GM10266 (cell line): ENCODE results near the gene ZNG1F.
"Not testable (repeated sequence)": the region's sequence is repeated elsewhere in the genome, so short reads cannot be mapped to it uniquely, and the experiment has no call there.

Experiments
- DNase-seq: peaks from one replicate; pipeline ENCODE4 v3.0.0; 2012; ENCODE audit errors: extremely low spot score
- TF ChIP-seq, protein P1 (sequence below): IDR thresholded peaks from 2 replicates; pipeline ENCODE4 v1.5.1; 2012; ENCODE audit warnings: mild to moderate bottlenecking, low read depth; ENCODE audit not compliant: control insufficient read depth, insufficient read depth; ENCODE audit errors: missing control alignments

ZNG1F gene

DNA sequence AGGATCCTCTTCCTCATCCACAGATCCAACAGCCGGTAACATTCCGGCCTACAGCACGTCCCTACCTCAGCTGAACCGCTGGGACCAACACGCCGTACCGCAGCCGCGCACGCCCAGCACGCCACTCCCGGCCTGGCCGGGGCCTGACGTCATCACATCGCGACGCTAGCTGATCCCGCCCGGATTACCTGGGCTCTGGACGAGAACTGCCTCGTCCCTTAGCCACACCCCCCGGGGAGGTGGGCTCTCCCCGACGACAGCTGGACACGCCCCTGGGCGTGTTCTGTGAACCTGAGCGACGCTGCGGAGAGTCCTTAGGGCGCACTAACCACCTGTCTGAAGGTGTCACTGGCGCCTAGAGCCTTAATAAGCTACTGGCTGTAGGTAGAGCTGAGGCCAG, at the start of gene ZNG1F:
Gene ZNG1F (minus strand): TSS at position 101 of the 400 bp plus-strand sequence. CDS start 59 bp downstream, at position 42.
- not testable (repeated sequence) for DNase-seq

DNA sequence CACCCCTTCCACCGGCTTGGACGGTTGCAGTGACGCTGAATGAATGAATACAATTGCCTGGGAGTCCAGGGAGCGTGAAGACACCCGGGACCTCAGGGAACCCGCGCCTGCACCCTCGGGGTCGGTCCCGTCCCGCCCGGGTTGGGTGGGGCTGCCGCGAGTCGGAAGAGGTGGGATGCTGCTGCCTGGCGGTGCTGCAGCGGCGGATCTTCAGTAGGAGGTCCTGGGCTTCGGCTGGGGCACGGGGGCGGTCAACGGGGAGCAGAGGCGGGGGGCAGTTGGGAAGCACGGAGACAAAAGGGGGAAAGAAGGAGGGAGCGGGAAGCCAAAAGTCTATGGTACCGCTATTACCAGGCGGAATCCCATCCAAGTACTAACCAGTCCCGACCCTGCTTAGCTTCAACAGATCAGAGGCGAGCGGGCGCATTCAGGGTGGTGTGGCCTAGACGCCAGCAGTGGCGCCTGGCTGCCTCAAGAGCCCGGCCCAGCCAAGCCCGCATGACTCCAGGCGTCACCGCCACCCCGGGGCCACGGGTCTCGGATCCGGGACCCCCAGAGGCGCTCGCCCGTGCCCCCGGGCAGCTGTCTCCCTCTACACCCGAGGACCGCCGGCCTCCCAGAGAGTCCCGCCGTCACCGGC, 48.1 kb upstream of the ZNG1F start:
- peak; percentile 13 for DNase-seq

DNA sequence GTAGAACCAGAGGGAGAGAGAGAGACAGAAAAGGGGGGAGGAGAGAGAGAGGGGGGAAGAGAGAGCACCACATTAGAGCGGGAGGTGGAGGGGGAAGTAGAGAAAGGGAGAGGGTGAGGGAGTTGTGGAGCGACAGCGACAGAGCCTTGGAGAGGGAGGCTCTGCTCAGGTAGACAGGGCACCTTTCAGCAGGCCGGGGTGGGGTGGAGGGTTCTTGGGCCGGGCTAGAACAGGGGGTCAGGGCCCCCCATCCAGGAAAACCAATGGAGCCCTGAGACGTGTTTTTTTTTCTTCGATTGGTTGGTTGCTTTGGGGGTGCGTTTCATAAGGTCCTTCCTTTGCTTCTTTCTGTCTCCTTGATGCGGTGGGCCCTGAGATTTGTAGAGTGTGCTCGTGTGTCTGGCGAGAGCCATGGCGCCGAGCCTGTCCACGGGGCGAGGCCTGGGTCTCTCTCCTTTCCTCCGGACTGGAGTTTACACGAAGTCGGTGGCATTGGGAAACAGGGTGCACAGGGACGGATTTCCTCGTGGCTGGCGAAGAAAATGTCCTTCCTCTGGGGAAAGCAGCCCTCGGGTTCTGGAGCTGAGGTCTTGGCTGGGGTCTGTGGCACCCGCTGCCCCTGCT, 47.5 kb upstream of the ZNG1F start:
- peak; percentile 1 for DNase-seq

DNA sequence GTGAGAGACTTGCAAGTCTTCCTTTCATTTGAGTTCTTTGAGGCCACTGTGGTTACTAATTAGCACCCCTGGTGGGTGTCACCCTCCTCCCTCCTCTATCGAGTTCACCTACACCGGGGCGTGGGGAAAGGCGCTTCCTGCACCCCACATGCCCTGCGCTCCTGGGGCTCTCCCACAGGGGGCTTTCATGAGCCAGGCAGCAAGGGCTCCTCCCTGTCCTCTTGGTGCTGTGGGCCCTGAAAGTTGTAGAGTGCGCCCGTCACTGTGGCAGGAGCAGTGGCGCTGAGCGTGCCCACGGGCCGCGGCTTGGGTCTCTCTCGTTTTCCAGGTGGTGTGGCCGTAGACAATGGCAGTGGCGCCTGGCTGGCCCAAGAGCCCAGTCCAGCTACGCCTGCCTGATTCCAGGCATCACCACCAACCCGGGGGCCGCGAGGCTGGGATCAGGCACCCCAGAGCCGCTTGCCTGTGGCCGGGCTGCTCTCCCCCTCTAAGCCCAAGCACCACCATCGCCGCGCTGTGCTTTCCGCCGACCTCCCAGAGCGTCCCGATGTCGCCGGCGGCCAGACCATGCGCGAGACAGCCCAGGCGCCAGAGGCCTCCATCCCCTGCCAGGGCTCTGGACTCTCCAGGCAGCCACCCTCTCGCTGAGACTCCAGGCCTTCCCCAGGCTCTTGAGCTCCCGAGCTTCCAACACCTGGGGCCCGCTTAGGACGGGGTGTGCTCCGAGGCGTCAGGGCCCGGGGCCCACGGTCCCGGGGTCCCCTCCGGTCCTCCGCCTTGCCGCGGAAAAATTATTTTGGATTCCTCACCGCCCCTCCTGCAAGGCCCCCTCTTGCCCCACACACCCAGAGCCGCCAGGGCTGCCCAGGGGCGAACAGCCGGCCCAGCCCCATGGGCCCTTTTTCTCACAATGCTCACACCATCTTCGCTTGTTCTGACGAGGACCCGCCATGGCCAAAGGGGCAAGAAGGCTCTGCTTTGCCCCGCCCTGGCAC, 46.0 kb upstream of the ZNG1F start:
- TF ChIP-seq, protein P1, sequence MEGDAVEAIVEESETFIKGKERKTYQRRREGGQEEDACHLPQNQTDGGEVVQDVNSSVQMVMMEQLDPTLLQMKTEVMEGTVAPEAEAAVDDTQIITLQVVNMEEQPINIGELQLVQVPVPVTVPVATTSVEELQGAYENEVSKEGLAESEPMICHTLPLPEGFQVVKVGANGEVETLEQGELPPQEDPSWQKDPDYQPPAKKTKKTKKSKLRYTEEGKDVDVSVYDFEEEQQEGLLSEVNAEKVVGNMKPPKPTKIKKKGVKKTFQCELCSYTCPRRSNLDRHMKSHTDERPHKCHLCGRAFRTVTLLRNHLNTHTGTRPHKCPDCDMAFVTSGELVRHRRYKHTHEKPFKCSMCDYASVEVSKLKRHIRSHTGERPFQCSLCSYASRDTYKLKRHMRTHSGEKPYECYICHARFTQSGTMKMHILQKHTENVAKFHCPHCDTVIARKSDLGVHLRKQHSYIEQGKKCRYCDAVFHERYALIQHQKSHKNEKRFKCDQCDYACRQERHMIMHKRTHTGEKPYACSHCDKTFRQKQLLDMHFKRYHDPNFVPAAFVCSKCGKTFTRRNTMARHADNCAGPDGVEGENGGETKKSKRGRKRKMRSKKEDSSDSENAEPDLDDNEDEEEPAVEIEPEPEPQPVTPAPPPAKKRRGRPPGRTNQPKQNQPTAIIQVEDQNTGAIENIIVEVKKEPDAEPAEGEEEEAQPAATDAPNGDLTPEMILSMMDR = peak; percentile 29
- peak; percentile 5 for DNase-seq

DNA sequence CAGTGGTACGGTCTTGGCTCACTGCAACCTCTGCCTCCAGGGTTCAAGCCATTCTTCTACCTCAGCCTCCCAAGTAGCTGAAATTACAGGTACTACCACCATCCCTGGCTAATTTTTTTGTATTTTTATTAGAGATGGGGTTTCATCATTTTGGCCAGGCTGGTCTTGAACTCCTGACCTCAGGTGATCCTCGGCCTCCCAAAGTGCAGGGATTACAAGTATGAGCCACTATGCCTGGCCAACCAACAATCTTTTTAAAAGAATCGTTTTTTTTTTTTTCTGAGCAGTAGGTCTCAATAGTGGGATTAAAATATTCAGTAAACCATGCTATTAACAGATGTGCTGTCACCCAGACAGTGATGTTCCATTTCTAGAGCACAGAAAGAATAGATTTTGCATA, 45.1 kb upstream of the ZNG1F start:
- DNase-seq = not testable (repeated sequence)

DNA sequence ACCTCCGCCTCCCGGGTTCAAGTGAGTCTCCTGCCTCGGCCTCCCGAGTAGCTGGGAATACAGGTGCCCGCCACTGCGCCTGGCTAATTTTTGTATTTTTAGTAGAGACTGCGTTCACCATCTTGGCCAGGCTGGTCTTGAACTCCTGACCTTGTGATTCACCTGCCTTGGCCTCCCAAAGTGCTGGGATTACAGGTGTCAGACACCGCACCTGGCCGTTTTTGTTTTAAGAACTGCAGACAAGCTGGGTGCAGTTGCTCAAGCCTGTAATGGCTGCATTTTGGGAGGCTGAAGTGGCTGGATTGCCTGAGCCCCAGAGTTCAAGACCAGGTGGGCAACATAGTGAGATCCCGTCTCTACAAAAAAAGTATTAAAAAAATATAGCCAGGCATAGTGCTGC, 43.2 kb upstream of the ZNG1F start:
- not testable (repeated sequence) for DNase-seq

DNA sequence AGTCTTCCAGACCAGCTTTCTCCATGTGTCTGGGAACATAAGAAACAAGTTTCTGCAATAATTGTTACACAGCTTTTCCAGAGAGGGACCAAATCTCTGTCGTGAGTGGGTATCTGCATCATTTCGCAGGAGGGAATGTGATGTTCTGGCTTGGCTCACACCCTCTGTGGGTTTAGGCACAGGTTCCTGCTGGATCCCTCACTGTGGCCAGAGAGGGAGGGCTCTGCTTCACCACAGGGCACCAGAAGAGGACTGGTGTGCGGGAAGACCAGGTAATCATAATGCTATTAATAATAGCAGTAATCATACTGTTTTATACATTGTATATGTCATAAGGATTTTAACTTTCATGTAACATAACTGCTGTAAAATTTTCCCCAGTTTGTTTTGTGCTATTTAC, 41.3 kb upstream of the ZNG1F start:
- peak; percentile 11 for DNase-seq

DNA sequence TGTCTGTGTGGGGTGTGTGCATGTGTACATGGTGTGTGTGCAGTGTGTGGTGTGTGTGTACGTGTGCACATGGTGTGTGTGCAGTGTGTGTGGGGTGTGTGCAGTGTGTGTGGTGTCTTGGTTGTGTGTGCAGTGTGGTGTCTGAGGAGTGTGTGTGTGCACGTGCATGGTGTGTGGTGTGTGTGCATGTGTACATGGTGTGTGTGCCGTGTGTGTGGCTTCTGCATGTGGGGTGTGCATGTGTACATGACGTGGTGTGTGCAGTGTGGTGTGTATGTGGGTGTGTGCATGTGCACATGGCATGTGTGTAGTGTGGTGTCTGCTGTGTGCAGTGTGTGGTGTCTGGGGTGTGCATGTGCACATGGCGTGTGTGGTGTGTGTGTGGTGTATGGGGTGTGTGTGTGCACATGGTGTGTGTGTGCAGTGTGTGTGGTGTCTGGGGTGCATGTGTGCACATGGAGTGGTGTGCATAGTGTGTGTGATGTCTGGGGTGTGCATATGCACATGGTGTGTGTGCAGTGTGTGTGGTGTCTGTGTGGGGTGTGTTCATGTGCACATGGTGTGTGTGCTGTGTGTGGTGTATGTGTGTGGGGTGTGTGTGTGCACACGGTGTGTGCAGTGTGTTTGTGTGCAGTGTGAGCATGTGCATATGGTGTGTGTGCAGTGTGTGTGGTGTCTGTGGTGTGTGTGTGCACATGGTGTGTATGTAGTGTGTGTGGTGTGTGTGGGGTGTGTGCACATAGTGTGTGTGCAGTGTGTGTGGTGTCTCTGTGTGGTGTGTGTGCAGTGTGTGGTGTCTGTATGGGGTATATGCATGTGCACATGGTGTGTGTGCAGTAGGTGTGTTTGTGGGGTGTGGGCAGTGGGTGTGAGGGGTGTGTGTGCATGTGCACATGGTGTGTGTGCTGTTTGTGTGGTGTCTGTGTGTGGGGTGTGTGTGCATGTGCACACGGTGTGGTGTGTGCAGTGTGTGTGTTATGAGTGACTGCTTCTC, 40.6 kb upstream of the ZNG1F start:
- peak; percentile 16 for DNase-seq
- TF ChIP-seq, protein P1 = no peak

DNA sequence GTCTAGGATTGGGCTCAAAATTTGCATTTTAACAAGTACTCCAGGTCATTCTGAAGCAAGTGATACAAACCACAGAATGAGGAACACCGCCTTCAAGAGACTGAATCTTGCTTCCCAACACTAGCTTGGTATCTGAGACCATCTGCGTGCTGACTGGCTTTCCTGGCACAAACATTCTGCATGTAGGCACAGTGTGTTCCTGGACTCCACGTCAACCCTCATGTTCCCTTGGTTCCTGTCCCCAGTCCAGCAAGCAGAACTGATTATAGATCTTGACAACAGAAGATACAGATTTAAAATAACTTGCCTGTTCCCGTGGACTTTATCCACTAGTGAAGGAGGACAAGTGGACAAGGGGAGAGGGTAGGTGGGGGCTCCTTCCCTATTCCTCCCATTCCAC, 30.7 kb upstream of the ZNG1F start:
- DNase-seq = not testable (repeated sequence)

DNA sequence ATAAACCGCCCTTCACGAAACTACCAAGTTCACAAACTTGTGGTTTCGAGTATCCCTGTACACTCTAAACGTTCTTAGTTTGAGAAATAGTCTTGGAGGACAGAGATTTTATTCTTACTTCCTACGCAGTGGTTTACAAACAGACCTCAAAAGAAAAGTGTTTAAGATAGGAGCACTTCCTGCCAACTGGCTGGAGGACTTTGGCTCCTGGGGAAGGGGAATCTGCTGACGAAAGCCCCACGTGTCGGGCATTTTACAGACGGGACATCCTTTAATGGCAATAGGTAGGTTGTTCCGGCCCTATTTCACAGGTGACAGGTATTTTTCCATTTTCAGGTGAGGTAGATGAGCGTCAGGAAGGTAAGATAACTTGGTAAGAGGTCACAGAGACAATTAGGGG, 678 bp downstream of the ZNG1F start:
- not testable (repeated sequence) for DNase-seq

DNA sequence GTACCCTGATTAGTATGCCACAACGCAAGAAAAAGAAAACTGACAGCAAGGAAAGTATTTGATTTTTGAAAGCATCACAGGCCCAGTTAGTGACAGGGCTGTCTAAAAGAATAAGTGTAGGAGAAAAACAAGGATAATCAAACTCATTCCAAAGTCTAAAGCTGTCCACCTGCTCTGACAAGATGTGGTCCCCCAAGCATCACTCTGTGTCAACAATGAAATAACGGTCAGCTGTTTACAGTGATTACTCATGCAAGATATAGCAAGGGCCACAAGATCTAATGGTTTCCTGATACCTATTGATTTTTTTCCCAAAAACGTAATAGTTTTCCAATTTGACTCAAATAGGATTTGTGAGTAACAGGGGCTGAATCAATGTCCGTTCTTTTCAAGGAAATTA, 14.1 kb downstream of the ZNG1F start:
- DNase-seq = not testable (repeated sequence)

DNA sequence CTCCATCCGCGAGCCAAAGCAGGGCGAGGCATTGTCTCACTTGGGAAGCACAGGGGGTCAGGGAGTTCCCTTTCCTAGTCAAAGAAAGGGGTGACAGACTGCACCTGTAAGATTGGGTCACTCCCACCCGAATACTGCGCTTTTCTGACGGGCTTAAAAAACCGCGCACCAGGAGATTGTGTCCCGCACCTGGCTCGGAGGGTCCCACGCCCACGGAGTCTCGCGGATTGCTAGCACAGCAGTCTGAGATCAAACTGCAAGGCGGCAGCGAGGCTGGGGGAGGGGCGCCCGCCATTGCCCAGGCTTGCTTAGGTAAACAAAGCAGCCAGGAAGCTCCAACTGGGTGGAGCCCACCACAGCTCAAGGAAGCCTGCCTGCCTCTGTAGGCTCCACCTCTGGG, 39.0 kb downstream of the ZNG1F start:
- DNase-seq = not testable (repeated sequence)

DNA sequence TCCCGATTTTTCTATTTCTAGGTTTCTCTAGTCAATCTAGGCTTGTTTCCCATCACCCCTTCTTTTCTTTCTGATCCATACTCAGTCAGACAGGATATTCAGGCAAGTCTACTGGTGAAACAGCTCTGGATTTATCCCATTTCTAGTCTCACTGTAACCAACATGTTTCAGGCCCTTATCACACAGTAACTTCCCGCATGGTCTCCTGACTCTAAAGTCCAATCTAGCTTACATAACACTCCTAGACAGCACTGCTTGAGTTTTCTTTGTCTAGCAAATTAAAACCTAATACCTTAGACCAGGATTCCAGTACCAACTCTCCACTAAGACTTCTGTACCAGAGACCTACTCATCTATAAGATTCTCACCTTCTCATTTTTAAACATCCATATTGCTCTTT, 47.2 kb downstream of the ZNG1F start:
- not testable (repeated sequence) for DNase-seq

DNA sequence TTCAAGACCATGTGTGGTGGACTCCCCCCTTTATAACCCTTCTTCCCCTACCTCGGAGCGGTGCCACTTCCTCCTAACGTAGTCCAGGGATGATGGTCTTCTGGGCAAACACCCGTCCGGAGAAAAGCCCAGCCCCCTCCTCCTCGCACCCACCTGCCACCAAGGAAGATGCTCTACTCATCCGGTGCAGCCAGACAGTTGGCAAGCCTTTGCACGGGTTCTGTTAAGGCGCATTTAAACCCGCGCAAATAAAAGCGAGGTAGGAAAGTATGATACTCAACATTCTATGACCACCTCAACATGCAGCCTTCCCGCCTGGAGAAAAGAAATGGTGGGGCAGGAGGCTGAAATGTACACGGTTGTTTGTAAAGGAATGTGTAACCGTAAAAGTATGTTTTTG, 60.5 kb downstream of the ZNG1F start, which contains the start of gene FOXD4L6:
Gene FOXD4L6 (minus strand): TSS at position 101 of the 400 bp plus-strand sequence. CDS start 298 bp downstream, outside the sequence.
- DNase-seq = not testable (repeated sequence)

DNA sequence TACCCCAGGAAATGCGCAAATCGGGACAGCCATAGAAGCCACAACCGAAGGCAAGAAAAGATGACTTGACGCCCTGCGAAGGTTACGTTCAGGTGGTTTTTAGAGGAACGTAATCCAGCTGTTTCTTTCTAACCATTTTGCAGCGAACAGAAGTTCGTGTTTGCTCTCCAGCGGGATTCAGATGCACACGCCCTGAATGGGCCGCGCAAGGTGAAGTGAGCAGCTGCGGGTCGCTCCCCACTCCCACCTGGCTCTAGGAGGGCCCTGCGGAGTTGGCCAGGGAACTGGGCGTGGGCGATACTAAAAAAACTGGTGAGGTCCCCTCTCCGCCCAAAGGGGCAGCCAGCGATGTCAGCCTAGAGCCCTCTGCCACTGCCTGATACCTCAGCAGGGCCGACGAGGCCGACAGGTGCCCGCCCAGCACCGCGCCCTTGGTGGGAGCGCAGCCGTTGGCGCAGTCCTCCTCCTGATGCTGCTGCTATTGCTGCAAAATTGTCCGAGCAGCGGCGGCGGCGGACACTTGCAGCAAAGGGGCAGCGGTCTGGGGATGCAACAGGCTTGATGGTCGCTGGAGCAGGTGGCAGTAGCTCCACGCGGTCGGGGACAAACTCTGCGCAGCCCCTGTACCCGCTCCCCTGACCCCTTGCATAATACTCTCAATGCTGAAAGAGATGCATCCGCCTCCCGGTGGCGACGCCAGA, 62.2 kb downstream of the ZNG1F start:
- not testable (repeated sequence) for DNase-seq

DNA sequence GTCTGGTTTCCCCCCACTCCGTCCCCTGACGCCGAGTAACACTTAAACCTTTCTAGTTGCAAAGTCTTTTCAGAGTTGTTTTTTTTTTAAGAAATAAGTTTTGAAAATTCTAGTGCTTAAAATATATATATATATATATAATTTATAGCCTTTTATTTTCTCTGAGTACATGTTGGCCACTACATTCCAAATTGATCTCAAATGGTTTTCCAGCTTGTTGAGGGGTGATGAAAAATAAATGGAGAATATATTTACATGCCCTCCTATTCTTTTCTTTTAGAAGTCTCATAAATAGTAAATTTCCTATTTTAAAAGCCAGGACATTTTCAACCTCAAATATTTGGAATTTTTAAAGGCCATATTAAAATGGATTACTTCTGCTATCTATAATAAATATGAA, 63.2 kb downstream of the ZNG1F start:
- DNase-seq = not testable (repeated sequence)
